Calu3 (cell line): ENCODE data around the gene TRIM73. TPM values are rescaled to one million over a fixed set of nuclear protein-coding genes. Genes with fewer than 3 reads are reported as not detected.
"Not testable (repeated sequence)": the region's sequence is repeated elsewhere in the genome, so short reads cannot be mapped to it uniquely, and the experiment has no call there.

Experiments
- BruUV-seq: library from RNA; stranded (reverse); fragments of 400-500 nt; replicated peaks from 2 replicates; lab custom pipeline; 2021; lab: Mats Ljungman, UMichigan
- CTCF ChIA-PET: fragments of 300-600 bp; sonication (Branson Sonifier 250); formaldehyde crosslinking; loops from one replicate; lab custom pipeline; 2022; ENCODE audit warnings: antibody characterized with exemption; lab: Charles Lee
- DNase-seq: peaks from one replicate; pipeline ENCODE4 v3.0.0; 2022
- H3K27ac Mint-ChIP-seq: one replicate; pipeline ENCODE4 v1.8.0; 2022; ENCODE audit warnings: mixed read lengths; ENCODE audit not compliant: unreplicated experiment
- H3K27me3 Mint-ChIP-seq: one replicate; pipeline ENCODE4 v1.8.0; 2022; ENCODE audit warnings: mixed read lengths; ENCODE audit not compliant: unreplicated experiment
- H3K36me3 Mint-ChIP-seq: one replicate; pipeline ENCODE4 v1.8.0; 2022; ENCODE audit warnings: mild to moderate bottlenecking, moderate library complexity, mixed read lengths; ENCODE audit not compliant: insufficient read depth, unreplicated experiment
- H3K4me1 Mint-ChIP-seq: one replicate; pipeline ENCODE4 v1.8.0; 2022; ENCODE audit warnings: mild to moderate bottlenecking, low read depth, mixed read lengths; ENCODE audit not compliant: unreplicated experiment
- H3K4me3 Mint-ChIP-seq: one replicate; pipeline ENCODE4 v1.8.0; 2022; ENCODE audit warnings: mild to moderate bottlenecking, low read depth, moderate library complexity, mixed read lengths; ENCODE audit not compliant: unreplicated experiment
- H3K9me3 Mint-ChIP-seq: one replicate; pipeline ENCODE4 v1.8.0; 2022; ENCODE audit warnings: low read depth, mixed read lengths; ENCODE audit not compliant: unreplicated experiment
- intact Hi-C: fragments of 100-400 bp; cut with micrococcal nuclease; formaldehyde crosslinking; loops from one replicate; pipeline ENCODE4 v1.10.0; 2022; ENCODE audit not compliant: unreplicated experiment
- total RNA-seq: library from RNA; stranded (reverse); gene quantifications from 2 replicates; pipeline ENCODE4 v1.2.3, GENCODE V29; 2022

The TRIM73 gene
- total RNA-seq, 1 experiment from 2014 or later = 1.7 TPM

GRCh38 chr7:75414708-75415427 lies 19.4 kb downstream of the TRIM73 start:
- H3K27ac Mint-ChIP-seq, DNase-seq, BruUV-seq, intact Hi-C loops, H3K4me3 Mint-ChIP-seq, H3K27me3 Mint-ChIP-seq, CTCF ChIA-PET, H3K36me3 Mint-ChIP-seq, H3K4me1 Mint-ChIP-seq, H3K9me3 Mint-ChIP-seq: not testable (repeated sequence)

- not testable (repeated sequence) for H3K9me3 Mint-ChIP-seq
These were observed 20.0 kb downstream of the TRIM73 start for GRCh38 chr7:75415428-75415817.

GRCh38 chr7:75415829-75416373 lies 20.5 kb downstream of the TRIM73 start:
- H3K27ac Mint-ChIP-seq, H3K9me3 Mint-ChIP-seq, H3K4me3 Mint-ChIP-seq, H3K27me3 Mint-ChIP-seq, BruUV-seq, intact Hi-C loops, H3K4me1 Mint-ChIP-seq, DNase-seq, CTCF ChIA-PET: not testable (repeated sequence)
- peaks cover 14% of the 10 kb centered on the region for H3K36me3 Mint-ChIP-seq

More at GRCh38 chr7:75415428-75415817, 20.0 kb downstream of the TRIM73 start:
- H3K4me3 Mint-ChIP-seq, intact Hi-C loops, DNase-seq, BruUV-seq, H3K4me1 Mint-ChIP-seq, H3K27ac Mint-ChIP-seq, H3K27me3 Mint-ChIP-seq, CTCF ChIA-PET: not testable (repeated sequence)
- H3K36me3 Mint-ChIP-seq = peaks cover 13% of the 10 kb centered on the region

GRCh38 chr7:75416787-75417186 lies 21.4 kb downstream of the TRIM73 start:
- H3K9me3 Mint-ChIP-seq, H3K4me3 Mint-ChIP-seq, H3K27me3 Mint-ChIP-seq, intact Hi-C loops, DNase-seq, H3K4me1 Mint-ChIP-seq, H3K27ac Mint-ChIP-seq, BruUV-seq: not testable (repeated sequence)
- peaks cover 15% of the 10 kb centered on the region for H3K36me3 Mint-ChIP-seq
- CTCF ChIA-PET = interaction anchor here (0.6 kb wide), 1 partner anchor 14 kb away, joined by 6 read pairs; no protein-coding TSS in a partner anchor

- H3K9me3 Mint-ChIP-seq, H3K4me1 Mint-ChIP-seq, H3K27me3 Mint-ChIP-seq, DNase-seq, H3K27ac Mint-ChIP-seq, intact Hi-C loops, BruUV-seq, H3K4me3 Mint-ChIP-seq, CTCF ChIA-PET: not testable (repeated sequence)
- H3K36me3 Mint-ChIP-seq = peaks cover 18% of the 10 kb centered on the region
These were observed 22.9 kb downstream of the TRIM73 start for GRCh38 chr7:75418292-75418858.

GRCh38 chr7:75419210-75419609 lies 23.8 kb downstream of the TRIM73 start:
- H3K4me1 Mint-ChIP-seq, DNase-seq, CTCF ChIA-PET, intact Hi-C loops, H3K27me3 Mint-ChIP-seq, H3K9me3 Mint-ChIP-seq, BruUV-seq, H3K27ac Mint-ChIP-seq, H3K4me3 Mint-ChIP-seq: not testable (repeated sequence)
- H3K36me3 Mint-ChIP-seq = peaks cover 18% of the 10 kb centered on the region

GRCh38 chr7:75419693-75420092 lies 24.3 kb downstream of the TRIM73 start:
- H3K27me3 Mint-ChIP-seq, H3K4me3 Mint-ChIP-seq, H3K9me3 Mint-ChIP-seq, intact Hi-C loops, CTCF ChIA-PET, DNase-seq, BruUV-seq, H3K27ac Mint-ChIP-seq, H3K4me1 Mint-ChIP-seq: not testable (repeated sequence)
- peaks cover 18% of the 10 kb centered on the region for H3K36me3 Mint-ChIP-seq

GRCh38 chr7:75420152-75420551 lies 24.7 kb downstream of the TRIM73 start:
- CTCF ChIA-PET, intact Hi-C loops, H3K4me3 Mint-ChIP-seq, H3K27me3 Mint-ChIP-seq, DNase-seq, H3K27ac Mint-ChIP-seq, BruUV-seq, H3K9me3 Mint-ChIP-seq, H3K4me1 Mint-ChIP-seq: not testable (repeated sequence)
- peaks cover 18% of the 10 kb centered on the region for H3K36me3 Mint-ChIP-seq

- DNase-seq, H3K27me3 Mint-ChIP-seq, H3K27ac Mint-ChIP-seq, H3K9me3 Mint-ChIP-seq, intact Hi-C loops, CTCF ChIA-PET, H3K4me3 Mint-ChIP-seq, H3K4me1 Mint-ChIP-seq: not testable (repeated sequence)
- BruUV-seq = TSS peak; percentile 33
- H3K36me3 Mint-ChIP-seq = peaks cover 18% of the 10 kb centered on the region
These were observed 26.6 kb downstream of the TRIM73 start for GRCh38 chr7:75421798-75422710.
